ENCODE data around the gene PPARA.

PPARA gene

DNA sequence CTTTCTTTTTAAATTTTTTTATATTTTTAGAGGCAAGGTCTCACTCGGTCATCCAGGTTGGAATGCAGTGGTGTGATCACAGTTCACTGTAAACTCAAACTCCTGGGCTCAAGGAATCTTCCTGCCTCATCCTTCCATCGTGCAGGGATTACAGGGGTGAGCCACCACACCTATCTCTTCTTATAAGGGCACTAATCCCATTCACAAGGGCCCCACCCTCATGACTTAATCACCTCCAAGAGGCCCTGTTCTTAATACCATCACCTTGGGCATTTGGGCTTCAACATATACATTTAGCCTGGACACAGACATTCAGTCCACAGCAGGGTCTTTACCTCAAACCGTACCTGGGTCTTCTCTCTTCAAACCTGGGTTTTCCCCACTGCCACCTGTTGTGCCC, 141.8 kb downstream of the PPARA start:
- Histone ChIP-seq H2BK5ac (ENCODE audit: low read length) (no peak overlapping the region), H3K23ac (ENCODE audit: low read depth, low read length, poor library complexity) (no peak overlapping the region), H2BK15ac (ENCODE audit: low read length) (no peak overlapping the region), H2AK5ac (ENCODE audit: low read depth, low read length) (no peak overlapping the region), H3K9ac (ENCODE audit: low read depth, low read length, poor library complexity) (no peak overlapping the region), H2BK12ac (ENCODE audit: low read length) (no peak overlapping the region), H3K36me3 (replicated peaks in 1 of 2; ENCODE audit: control insufficient read depth in 2 of 2, insufficient read depth in 2 of 2, low read length in 2 of 2) (peaks cover 4 to 45% of the 10 kb centered on the region in 2 donors), H2AFZ (ENCODE audit: low read length) (no peak overlapping the region), H3K27ac (replicated peaks; ENCODE audit: low read length) (no peak overlapping the region), H3K18ac (ENCODE audit: low read length) (no peak overlapping the region), H2BK120ac (ENCODE audit: low read depth, low read length) (no peak overlapping the region), H3K4me2 (ENCODE audit: insufficient read depth, low read length, poor library complexity, severe bottlenecking) (no peak overlapping the region), H4K91ac (ENCODE audit: low read depth, low read length, poor library complexity) (no peak overlapping the region), H3K4me3 (ENCODE audit: low read length in 2 of 2) (no peak overlapping the region), H4K8ac (ENCODE audit: low read depth, low read length) (no peak overlapping the region), H3K27me3 (ENCODE audit: control insufficient read depth in 3 of 3, insufficient read depth in 3 of 3, low read depth in 1 of 3, low read length in 3 of 3) (no peaks in the 10 kb centered on the region), H3K79me1 (ENCODE audit: low read depth, low read length) (no peaks in the 10 kb centered on the region), H3K9me3 (replicated peaks in 1 of 2; ENCODE audit: control insufficient read depth in 2 of 2, insufficient read depth in 1 of 2, low read depth in 1 of 2, low read length in 2 of 2) (peaks cover 0 to 2% of the 10 kb centered on the region in 2 donors), H3K4me1 (ENCODE audit: control insufficient read depth in 2 of 2, insufficient read depth in 1 of 2, low read depth in 1 of 2, low read length in 2 of 2) (peaks cover 7 to 8% of the 10 kb centered on the region in 2 donors), H3K4ac (ENCODE audit: low read length) (no peak overlapping the region), H3K14ac (ENCODE audit: low read length) (no peak overlapping the region)
- no CpG with 5 or more reads among the region's 3 CpGs for WGBS, 2 donors (ENCODE audit: extremely low coverage in 2 of 2, insufficient read length in 2 of 2, insufficient replicate concordance in 1 of 2)
- no peak for DNase-seq (ENCODE audit: low spot score)

DNA sequence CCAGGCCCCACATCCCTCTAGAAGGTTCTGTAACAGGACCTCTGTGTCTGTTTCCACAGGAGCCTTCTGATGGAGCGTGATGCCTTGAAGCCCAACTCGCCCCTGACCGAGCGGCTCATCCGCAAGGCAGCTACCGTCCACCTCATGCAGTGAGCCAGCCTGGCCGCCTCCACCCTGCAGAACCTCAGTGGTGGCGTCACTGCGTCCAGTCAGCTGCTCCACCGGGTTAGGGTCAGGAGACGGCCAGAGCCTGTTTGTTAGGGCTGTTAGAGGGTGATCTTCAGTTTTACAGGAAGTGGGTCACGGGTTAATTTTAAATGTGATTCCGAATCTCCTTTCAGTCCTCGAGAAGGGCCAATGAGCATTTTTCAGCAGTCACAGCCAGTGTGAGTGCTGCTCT, 142.4 kb downstream of the PPARA start:
- Histone ChIP-seq H3K4me3 (ENCODE audit: low read length in 2 of 2) (no peak overlapping the region), H3K14ac (ENCODE audit: low read length) (no peak overlapping the region), H2AFZ (ENCODE audit: low read length) (no peak overlapping the region), H3K9me3 (replicated peaks in 1 of 2; ENCODE audit: control insufficient read depth in 2 of 2, insufficient read depth in 1 of 2, low read depth in 1 of 2, low read length in 2 of 2) (peaks cover 0 to 2% of the 10 kb centered on the region in 2 donors), H3K9ac (ENCODE audit: low read depth, low read length, poor library complexity) (no peak overlapping the region), H3K4me1 (ENCODE audit: control insufficient read depth in 2 of 2, insufficient read depth in 1 of 2, low read depth in 1 of 2, low read length in 2 of 2) (peaks cover 7 to 10% of the 10 kb centered on the region in 2 donors), H4K91ac (ENCODE audit: low read depth, low read length, poor library complexity) (no peak overlapping the region), H3K27me3 (ENCODE audit: control insufficient read depth in 3 of 3, insufficient read depth in 3 of 3, low read depth in 1 of 3, low read length in 3 of 3) (no peaks in the 10 kb centered on the region), H3K79me1 (ENCODE audit: low read depth, low read length) (no peaks in the 10 kb centered on the region), H4K8ac (ENCODE audit: low read depth, low read length) (no peak overlapping the region), H2BK5ac (ENCODE audit: low read length) (no peak overlapping the region), H3K27ac (replicated peaks; ENCODE audit: low read length) (no peak overlapping the region), H2BK15ac (ENCODE audit: low read length) (no peak overlapping the region), H3K23ac (ENCODE audit: low read depth, low read length, poor library complexity) (no peak overlapping the region), H3K4me2 (ENCODE audit: insufficient read depth, low read length, poor library complexity, severe bottlenecking) (no peak overlapping the region), H2BK12ac (ENCODE audit: low read length) (no peak overlapping the region), H2BK120ac (ENCODE audit: low read depth, low read length) (no peak overlapping the region), H3K18ac (ENCODE audit: low read length) (no peak overlapping the region), H3K36me3 (replicated peaks in 1 of 2; ENCODE audit: control insufficient read depth in 2 of 2, insufficient read depth in 2 of 2, low read length in 2 of 2) (peaks cover 4 to 46% of the 10 kb centered on the region in 2 donors), H3K4ac (ENCODE audit: low read length) (no peak overlapping the region), H2AK5ac (ENCODE audit: low read depth, low read length) (no peak overlapping the region)
- WGBS, 2 donors (ENCODE audit: extremely low coverage in 2 of 2, insufficient read length in 2 of 2, insufficient replicate concordance in 1 of 2): no CpG with 5 or more reads among the region's 14 CpGs
- DNase-seq (ENCODE audit: low spot score): no peak
